ENCODE results near the gene KRT74.

- TF ChIP-seq, protein P1, sequence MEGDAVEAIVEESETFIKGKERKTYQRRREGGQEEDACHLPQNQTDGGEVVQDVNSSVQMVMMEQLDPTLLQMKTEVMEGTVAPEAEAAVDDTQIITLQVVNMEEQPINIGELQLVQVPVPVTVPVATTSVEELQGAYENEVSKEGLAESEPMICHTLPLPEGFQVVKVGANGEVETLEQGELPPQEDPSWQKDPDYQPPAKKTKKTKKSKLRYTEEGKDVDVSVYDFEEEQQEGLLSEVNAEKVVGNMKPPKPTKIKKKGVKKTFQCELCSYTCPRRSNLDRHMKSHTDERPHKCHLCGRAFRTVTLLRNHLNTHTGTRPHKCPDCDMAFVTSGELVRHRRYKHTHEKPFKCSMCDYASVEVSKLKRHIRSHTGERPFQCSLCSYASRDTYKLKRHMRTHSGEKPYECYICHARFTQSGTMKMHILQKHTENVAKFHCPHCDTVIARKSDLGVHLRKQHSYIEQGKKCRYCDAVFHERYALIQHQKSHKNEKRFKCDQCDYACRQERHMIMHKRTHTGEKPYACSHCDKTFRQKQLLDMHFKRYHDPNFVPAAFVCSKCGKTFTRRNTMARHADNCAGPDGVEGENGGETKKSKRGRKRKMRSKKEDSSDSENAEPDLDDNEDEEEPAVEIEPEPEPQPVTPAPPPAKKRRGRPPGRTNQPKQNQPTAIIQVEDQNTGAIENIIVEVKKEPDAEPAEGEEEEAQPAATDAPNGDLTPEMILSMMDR (IDR thresholded peaks at IDR 0.05), result no peak
- TF ChIP-seq POLR2A (IDR thresholded peaks at IDR 0.05), result no peak
Observed at GRCh38 chr12:52622349-52622748, 48.7 kb upstream of the KRT74 start.

Data from suprapubic skin (tissue), 3 donors.